AG20443 (cell line): ENCODE results near the gene TACR1.
"Not testable (repeated sequence)": the region's sequence is repeated elsewhere in the genome, so short reads cannot be mapped to it uniquely, and the experiment has no call there.

Experiments used
- DNase-seq: peaks from one replicate; pipeline ENCODE4 v3.0.0; 2012; ENCODE audit warnings: low spot score, mixed read lengths

TACR1 gene

GRCh38 chr2:75146221-75146605 lies 53.1 kb downstream of the TACR1 start:
- not testable (repeated sequence) for DNase-seq

- no peak for DNase-seq
Observed at GRCh38 chr2:75142081-75142480, 57.2 kb downstream of the TACR1 start.

GRCh38 chr2:75140288-75140687 lies 59.0 kb downstream of the TACR1 start:
- DNase-seq: no peak

- DNase-seq: no peak
Observed at GRCh38 chr2:75139171-75139570, 60.1 kb downstream of the TACR1 start.

- no peak for DNase-seq
Observed at GRCh38 chr2:75138528-75138927, 60.8 kb downstream of the TACR1 start.

- no peak for DNase-seq
Observed at GRCh38 chr2:75135776-75136400, 63.4 kb downstream of the TACR1 start.

- DNase-seq: no peak
Observed at GRCh38 chr2:75134860-75135259, 64.5 kb downstream of the TACR1 start.

GRCh38 chr2:75133621-75134570 lies 65.4 kb downstream of the TACR1 start:
- no peak for DNase-seq

GRCh38 chr2:75130171-75130570 lies 69.1 kb downstream of the TACR1 start:
- DNase-seq: no peak

- DNase-seq: no peak
Observed at GRCh38 chr2:75123876-75124275, 75.4 kb downstream of the TACR1 start.

- no peak for DNase-seq
Observed at GRCh38 chr2:75113231-75113869, 86.0 kb downstream of the TACR1 start.

- no peak for DNase-seq
Observed at GRCh38 chr2:75108937-75109482, 90.3 kb downstream of the TACR1 start.

- DNase-seq: no peak
Observed at GRCh38 chr2:75102011-75102410, 97.3 kb downstream of the TACR1 start.

GRCh38 chr2:75100801-75101151 lies 98.5 kb downstream of the TACR1 start:
- DNase-seq: no peak

- DNase-seq: peak; percentile 61
Observed at GRCh38 chr2:75100011-75100800, 99.1 kb downstream of the TACR1 start.

- DNase-seq: no peak
Observed at GRCh38 chr2:75099521-75099922, 99.8 kb downstream of the TACR1 start.

- peak; percentile 44 for DNase-seq
Observed at GRCh38 chr2:75098856-75099255, 100.5 kb downstream of the TACR1 start.

- no peak for DNase-seq
Observed at GRCh38 chr2:75097831-75098230, 101.5 kb downstream of the TACR1 start.

- no peak for DNase-seq
Observed at GRCh38 chr2:75094405-75094804, 104.9 kb downstream of the TACR1 start.

GRCh38 chr2:75090770-75091515 lies 108.4 kb downstream of the TACR1 start:
- DNase-seq: no peak

GRCh38 chr2:75089471-75089870 lies 109.8 kb downstream of the TACR1 start:
- DNase-seq: no peak
